ENCODE data around the gene SF3A2. TPM values are rescaled to one million over a fixed set of nuclear protein-coding genes. Genes with fewer than 3 reads are reported as not detected.

The SF3A2 gene
- total RNA-seq, 1 donor from 2014 or later, result 30.0 TPM

GRCh38 chr19:2296141-2296540, 59.5 kb downstream of the SF3A2 start:
- intact Hi-C loops (cut with DNase I), result no loop called here
- no peak for ATAC-seq (ENCODE audit: poor library complexity)
- DNase-seq, result no peak

Small RNA genes within 50 kb of the gene (microRNA-seq; reads per million reads assigned to microRNA genes)
- gene MIR1227, result not detected
- not detected for gene MIR4321

Other genes starting within 250 kb of the SF3A2 start
- gene BTBD2, start 221.1 kb upstream of the SF3A2 start, total RNA-seq, result 56.3 TPM
- 238 TPM for gene MKNK2, start 185.6 kb upstream of the SF3A2 start, total RNA-seq
- 15.6 TPM for gene MOB3A, start 140.5 kb upstream of the SF3A2 start, total RNA-seq
- 1.7 TPM for gene IZUMO4, start 139.9 kb upstream of the SF3A2 start, total RNA-seq
- gene AP3D1, start 85.3 kb upstream of the SF3A2 start, total RNA-seq, result 69.6 TPM
- 9.6 TPM for gene DOT1L, start 72.9 kb upstream of the SF3A2 start, total RNA-seq
- gene PLEKHJ1, start 495 bp upstream of the SF3A2 start, total RNA-seq, result 59.6 TPM
- gene AMH, start 12.5 kb downstream of the SF3A2 start, total RNA-seq, result 0.24 TPM
- 0.35 TPM for gene JSRP1, start 19.6 kb downstream of the SF3A2 start, total RNA-seq
- 0.70 TPM for gene PEAK3, start 45.4 kb downstream of the SF3A2 start, total RNA-seq
- gene LINGO3, start 71.3 kb downstream of the SF3A2 start, total RNA-seq, result not detected
- gene LSM7, start 91.8 kb downstream of the SF3A2 start, total RNA-seq, result 37.3 TPM
- 23.9 TPM for gene SPPL2B, start 91.9 kb downstream of the SF3A2 start, total RNA-seq
- gene TMPRSS9, start 123.4 kb downstream of the SF3A2 start, total RNA-seq, result not detected
- gene TIMM13, start 190.8 kb downstream of the SF3A2 start, total RNA-seq, result 96.6 TPM
- 13.9 TPM for gene LMNB2, start 220.1 kb downstream of the SF3A2 start, total RNA-seq
- 42.1 TPM for gene GADD45B, start 239.3 kb downstream of the SF3A2 start, total RNA-seq